Measurements from ENCODE around the gene PTAFR.

The PTAFR gene

DNA sequence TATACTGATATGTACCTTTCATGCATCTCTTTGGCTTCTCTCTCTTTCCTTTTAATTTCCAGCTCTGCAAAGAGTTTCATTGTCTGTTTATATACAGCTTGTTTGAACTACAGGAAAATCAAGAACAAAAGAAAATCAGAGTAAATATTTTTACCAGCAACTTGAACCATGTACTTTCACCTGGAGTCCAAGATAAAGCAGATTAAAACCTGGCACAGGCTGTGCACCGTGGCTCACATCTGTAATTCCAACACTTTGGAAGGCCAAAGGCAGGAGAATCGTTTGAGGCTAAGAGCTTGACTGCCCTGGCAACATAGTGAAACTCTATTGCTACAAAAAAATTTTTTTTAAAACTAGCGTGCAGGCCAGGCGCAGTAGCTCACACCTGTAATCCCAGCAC lies 28.8 kb upstream of the PTAFR start:
- TF ChIP-seq FOXP2 (optimal IDR thresholded peaks at IDR 0.05; ENCODE audit: borderline replicate concordance, extremely low read depth, extremely low read length, insufficient read depth) (no peak), TAF1 (IDR thresholded peaks at IDR 0.05; ENCODE audit: borderline replicate concordance, insufficient read depth, low read length) (no peak), POLR2AphosphoS5 (IDR thresholded peaks at IDR 0.05; ENCODE audit: low read depth, low read length) (no peak)
- TF ChIP-seq, protein P1, sequence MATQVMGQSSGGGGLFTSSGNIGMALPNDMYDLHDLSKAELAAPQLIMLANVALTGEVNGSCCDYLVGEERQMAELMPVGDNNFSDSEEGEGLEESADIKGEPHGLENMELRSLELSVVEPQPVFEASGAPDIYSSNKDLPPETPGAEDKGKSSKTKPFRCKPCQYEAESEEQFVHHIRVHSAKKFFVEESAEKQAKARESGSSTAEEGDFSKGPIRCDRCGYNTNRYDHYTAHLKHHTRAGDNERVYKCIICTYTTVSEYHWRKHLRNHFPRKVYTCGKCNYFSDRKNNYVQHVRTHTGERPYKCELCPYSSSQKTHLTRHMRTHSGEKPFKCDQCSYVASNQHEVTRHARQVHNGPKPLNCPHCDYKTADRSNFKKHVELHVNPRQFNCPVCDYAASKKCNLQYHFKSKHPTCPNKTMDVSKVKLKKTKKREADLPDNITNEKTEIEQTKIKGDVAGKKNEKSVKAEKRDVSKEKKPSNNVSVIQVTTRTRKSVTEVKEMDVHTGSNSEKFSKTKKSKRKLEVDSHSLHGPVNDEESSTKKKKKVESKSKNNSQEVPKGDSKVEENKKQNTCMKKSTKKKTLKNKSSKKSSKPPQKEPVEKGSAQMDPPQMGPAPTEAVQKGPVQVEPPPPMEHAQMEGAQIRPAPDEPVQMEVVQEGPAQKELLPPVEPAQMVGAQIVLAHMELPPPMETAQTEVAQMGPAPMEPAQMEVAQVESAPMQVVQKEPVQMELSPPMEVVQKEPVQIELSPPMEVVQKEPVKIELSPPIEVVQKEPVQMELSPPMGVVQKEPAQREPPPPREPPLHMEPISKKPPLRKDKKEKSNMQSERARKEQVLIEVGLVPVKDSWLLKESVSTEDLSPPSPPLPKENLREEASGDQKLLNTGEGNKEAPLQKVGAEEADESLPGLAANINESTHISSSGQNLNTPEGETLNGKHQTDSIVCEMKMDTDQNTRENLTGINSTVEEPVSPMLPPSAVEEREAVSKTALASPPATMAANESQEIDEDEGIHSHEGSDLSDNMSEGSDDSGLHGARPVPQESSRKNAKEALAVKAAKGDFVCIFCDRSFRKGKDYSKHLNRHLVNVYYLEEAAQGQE (IDR thresholded peaks at IDR 0.05; ENCODE audit: insufficient read depth in 1 of 2, low read depth in 2 of 2, low read length in 2 of 2) = no peak

DNA sequence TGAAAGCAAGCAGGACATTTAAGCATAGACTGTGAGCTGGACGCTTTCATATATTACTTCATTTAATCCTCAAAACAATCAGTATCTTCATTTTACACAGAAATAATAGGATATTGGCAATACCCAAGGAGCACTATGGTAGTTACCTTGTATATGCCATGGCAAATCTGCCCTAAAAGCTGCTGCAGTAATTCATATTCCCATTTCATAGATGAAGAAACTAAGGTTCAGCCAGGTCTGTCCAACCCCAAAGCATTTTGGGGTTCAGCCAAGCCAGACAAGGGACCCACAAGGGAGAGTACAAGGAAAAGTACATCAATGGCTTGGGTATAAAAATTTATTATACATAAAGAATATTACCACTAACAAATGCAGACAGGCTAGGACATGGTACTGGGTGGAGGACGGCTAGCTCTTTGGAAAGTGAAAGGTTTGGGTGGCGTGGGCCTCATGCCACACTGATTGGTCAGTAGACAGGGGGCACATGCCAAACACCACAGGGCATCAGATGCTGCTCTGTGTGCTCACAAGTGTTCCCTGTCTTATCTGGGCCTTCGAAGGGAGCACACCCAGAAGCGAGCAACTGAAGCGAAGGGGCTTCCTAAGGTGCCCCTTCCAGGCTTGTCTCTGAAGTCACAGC lies 23.9 kb upstream of the PTAFR start:
- TF ChIP-seq TAF1 (IDR thresholded peaks at IDR 0.05; ENCODE audit: borderline replicate concordance, insufficient read depth, low read length) = no peak
- TF ChIP-seq FOXP2 (optimal IDR thresholded peaks at IDR 0.05; ENCODE audit: borderline replicate concordance, extremely low read depth, extremely low read length, insufficient read depth) = no peak
- no peak for TF ChIP-seq SIN3A (IDR thresholded peaks at IDR 0.05; ENCODE audit: borderline replicate concordance, insufficient read depth, low read length)
- no peak for TF ChIP-seq POLR2AphosphoS5 (IDR thresholded peaks at IDR 0.05; ENCODE audit: low read depth, low read length)
- TF ChIP-seq, protein P1 (IDR thresholded peaks at IDR 0.05; ENCODE audit: insufficient read depth in 1 of 2, low read depth in 2 of 2, low read length in 2 of 2) = no peak

DNA sequence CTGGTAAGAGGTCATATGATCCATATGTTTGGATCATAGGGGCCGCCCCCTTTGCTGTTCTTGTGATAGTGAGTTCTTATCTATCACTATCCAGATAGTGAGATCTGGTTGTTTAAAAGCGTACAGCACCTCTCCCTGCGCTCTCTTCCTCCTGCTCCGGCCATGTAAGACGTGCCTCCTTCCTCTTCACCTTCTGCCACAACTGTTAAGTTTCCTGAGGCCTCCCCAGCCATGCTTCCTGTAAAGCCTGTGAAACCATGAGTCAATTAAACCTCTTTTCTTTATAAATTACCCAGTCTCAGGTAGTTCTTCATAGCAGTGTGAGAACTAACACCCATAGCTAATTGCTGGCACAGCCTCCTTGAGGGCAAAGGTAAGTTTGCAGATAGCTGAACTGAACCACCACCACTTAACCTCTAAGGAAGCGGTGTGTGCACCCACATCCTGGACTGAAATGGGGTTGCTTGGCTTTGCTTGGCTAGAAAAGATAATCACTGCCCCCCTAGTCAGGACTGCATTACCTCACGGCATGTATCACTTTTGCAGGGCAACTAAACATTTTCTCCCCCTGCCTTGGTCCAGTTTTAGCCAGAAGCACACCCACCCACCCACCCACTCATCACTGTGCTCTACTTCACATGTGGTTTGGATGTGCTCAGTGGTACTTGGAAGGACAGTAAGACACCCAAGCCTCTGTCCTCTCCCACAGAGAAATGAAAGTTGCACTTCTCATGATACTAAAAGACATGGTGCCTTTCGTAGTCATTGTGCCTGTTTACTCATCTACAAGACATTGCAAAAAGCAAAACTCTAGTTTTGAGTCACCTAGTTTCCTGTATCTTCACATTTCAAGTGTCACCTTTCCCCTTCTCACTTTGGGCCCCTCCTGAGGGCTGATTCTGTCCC lies 23.1 kb upstream of the PTAFR start:
- TF ChIP-seq FOXP2 (optimal IDR thresholded peaks at IDR 0.05; ENCODE audit: borderline replicate concordance, extremely low read depth, extremely low read length, insufficient read depth) = no peak
- TF ChIP-seq TAF1 (IDR thresholded peaks at IDR 0.05; ENCODE audit: borderline replicate concordance, insufficient read depth, low read length) = no peak
- no peak for TF ChIP-seq POLR2AphosphoS5 (IDR thresholded peaks at IDR 0.05; ENCODE audit: low read depth, low read length)
- TF ChIP-seq SIN3A (IDR thresholded peaks at IDR 0.05; ENCODE audit: borderline replicate concordance, insufficient read depth, low read length) = no peak
- TF ChIP-seq, protein P1 (IDR thresholded peaks at IDR 0.05; ENCODE audit: insufficient read depth in 1 of 2, low read depth in 2 of 2, low read length in 2 of 2) = no peak

DNA sequence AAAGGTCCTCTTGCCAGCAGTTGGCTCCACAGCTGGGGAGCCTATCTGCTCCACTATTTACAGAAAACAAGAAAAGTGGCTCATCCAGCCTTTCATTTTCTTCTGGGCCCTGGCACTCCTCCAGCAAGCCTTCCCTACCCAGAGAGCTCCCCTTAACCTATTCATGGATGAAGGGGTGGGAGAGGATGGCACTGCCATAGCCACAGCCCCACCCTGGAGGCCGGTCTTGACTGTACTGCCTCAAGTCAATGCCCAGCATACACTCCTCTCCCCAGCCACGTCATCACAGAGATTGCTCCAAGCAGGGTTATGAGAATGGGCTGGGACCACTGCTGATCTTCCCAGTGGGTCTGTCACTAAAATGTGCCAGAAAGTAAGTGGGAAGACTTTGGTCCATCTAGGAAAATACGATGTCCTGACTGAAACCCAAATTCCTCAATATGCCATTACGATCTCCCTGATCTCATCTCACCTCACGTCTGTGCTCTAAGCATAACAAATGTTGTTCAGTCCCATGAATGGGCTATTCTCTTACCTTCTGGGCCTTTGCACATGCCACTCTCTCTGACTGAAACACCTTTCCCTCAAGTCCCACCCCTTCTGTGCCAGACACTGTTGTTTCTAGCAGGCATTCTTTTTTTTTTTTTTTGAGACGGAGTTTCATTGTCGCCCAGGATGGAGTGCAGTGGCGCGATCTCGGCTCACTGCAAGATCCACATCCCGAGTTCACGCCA lies 21.4 kb upstream of the PTAFR start:
- TF ChIP-seq POLR2AphosphoS5 (IDR thresholded peaks at IDR 0.05; ENCODE audit: low read depth, low read length) = no peak
- no peak for TF ChIP-seq SIN3A (IDR thresholded peaks at IDR 0.05; ENCODE audit: borderline replicate concordance, insufficient read depth, low read length)

DNA sequence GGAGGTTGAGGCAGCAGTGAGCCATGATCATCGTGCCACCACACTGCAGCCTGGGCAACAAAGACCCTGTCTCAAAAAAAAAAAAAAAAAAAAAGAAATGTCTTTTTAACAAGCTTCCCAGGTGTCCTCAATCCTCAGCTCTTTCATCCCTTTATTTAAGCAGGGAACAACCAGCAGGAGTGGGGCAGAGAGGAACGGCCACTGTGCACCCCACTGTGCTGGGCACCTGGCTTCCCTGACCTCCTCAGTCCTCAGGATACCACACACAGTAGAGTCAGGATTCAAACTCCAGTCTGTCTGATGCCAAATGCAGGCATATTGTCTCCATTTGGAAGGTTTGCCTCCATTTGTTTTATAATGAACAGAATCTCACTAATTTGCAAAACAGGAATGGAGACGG lies 19.8 kb upstream of the PTAFR start:
- TF ChIP-seq POLR2AphosphoS5 (IDR thresholded peaks at IDR 0.05; ENCODE audit: low read depth, low read length) (no peak), SIN3A (IDR thresholded peaks at IDR 0.05; ENCODE audit: borderline replicate concordance, insufficient read depth, low read length) (no peak), TAF1 (IDR thresholded peaks at IDR 0.05; ENCODE audit: borderline replicate concordance, insufficient read depth, low read length) (no peak), FOXP2 (optimal IDR thresholded peaks at IDR 0.05; ENCODE audit: borderline replicate concordance, extremely low read depth, extremely low read length, insufficient read depth) (no peak)
- TF ChIP-seq, protein P1 (IDR thresholded peaks at IDR 0.05; ENCODE audit: insufficient read depth in 1 of 2, low read depth in 2 of 2, low read length in 2 of 2) = no peak
